BLaER1 treated with 17β-estradiol and CSF1 and Interleukin-3, amounts not matched to agents 10 nM and 100 nM (cell line): ENCODE measurements around the gene TAB3.

Experiments used
- H3K27ac ChIP-seq, 11 experiments: shearing (Covaris generic); formaldehyde crosslinking; 2 replicates each; pipeline ENCODE4 v1.8.1; 2022
- H3K27me3 ChIP-seq, 11 experiments: shearing (Covaris generic); formaldehyde crosslinking; 2 replicates each; pipeline ENCODE4 v1.8.1; 2022
- H3K36me3 ChIP-seq, 11 experiments: shearing (Covaris generic); formaldehyde crosslinking; 2 replicates each; pipeline ENCODE4 v1.8.1; 2022
- H3K4me1 ChIP-seq, 10 experiments: shearing (Covaris generic); formaldehyde crosslinking; 2 replicates each; pipeline ENCODE4 v1.8.1; 2022
- H3K4me2 ChIP-seq, 11 experiments: shearing (Covaris generic); formaldehyde crosslinking; 2 replicates each; pipeline ENCODE4 v1.8.1; 2022
- H3K4me3 ChIP-seq, 10 experiments: shearing (Covaris generic); formaldehyde crosslinking; 2 replicates each; pipeline ENCODE4 v1.8.1; 2022
- H3K9ac ChIP-seq, 11 experiments: shearing (Covaris generic); formaldehyde crosslinking; 2 replicates each; pipeline ENCODE4 v1.8.1; 2022
- H3K9me3 ChIP-seq, 11 experiments: shearing (Covaris generic); formaldehyde crosslinking; replicated peaks in 1 of 11; 2 replicates each; pipeline ENCODE4 v1.8.1; 2022
- H4K20me1 ChIP-seq, 11 experiments: shearing (Covaris generic); formaldehyde crosslinking; 2 replicates each; pipeline ENCODE4 v1.8.1; 2022
- Cebpa-rat ChIP-seq, 11 experiments: shearing (Covaris generic); IDR thresholded peaks; 2 replicates each; pipeline ENCODE4 v1.8.1; 2022

TAB3 gene

DNA sequence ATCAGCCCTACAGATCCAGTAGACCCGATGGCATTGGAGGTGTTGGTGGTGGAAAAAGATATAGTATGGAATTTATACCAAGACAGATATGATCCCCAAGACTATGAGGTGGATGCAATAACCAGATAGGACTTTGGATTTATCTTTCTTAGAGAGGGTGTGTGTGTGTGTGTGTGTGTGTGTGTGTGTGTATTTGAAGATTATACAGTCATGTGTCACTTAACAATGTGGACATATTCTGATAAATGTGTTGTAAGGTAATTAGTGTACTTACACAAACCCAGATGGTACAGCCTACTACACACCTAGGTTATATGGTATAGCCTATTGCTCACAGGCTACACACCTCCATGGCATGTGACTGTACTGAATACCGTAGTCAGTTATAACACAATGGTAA is 24.4 kb upstream of the TAB3 start:
- H3K9me3 ChIP-seq, result no peaks in the 10 kb centered on the region
- no peak overlapping the region for H3K27ac ChIP-seq
- no peak for TF ChIP-seq Cebpa-rat (IDR thresholded peaks at IDR 0.05)
- no peaks in the 10 kb centered on the region for H4K20me1 ChIP-seq
- H3K4me1 ChIP-seq, result peaks cover 0 to 20% (median 12%) of the 10 kb centered on the region in 10 experiments; a peak in 14 of 20 replicates
- no peaks in the 10 kb centered on the region for H3K36me3 ChIP-seq
- H3K27me3 ChIP-seq, result no peaks in the 10 kb centered on the region
- no peak overlapping the region for H3K4me2 ChIP-seq
- no peak overlapping the region for H3K4me3 ChIP-seq
- no peak overlapping the region for H3K9ac ChIP-seq

DNA sequence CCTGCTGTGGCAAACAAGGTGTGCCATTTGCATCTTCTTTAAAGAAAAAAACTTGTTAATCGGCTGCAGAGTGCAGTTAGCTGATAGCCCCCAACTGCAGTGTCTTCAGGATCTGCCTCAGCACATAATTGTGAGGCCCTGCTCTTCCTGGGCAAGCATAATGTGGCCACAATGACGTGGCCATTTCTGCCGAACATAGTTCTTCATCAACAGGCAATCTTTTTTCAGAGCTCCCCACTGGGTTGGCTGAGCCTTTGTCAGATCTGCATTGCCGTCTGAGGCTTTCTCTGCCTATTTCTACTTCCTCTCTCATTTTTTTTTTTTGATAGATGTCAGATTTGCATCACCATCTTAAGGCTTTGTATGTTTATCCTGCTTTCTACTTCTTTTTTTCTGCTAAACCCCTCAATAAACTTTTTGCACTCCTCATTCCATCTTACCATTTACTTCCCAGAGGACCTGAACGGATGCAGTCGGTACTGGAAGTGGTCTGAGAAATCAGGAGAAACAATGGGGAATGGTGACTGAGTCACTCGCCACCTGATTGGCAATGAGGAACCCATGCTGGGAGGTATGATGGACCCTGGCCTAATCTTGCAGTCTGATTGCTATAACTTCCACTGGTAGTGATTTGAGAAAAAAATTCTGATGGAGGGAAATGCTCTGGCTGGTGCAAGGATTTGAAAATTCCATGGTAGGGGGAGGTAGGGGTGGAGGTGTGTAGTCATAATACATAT is 21.2 kb upstream of the TAB3 start:
- Histone ChIP-seq H3K9ac (no peak overlapping the region; a peak in 1 of 22 replicates), H3K4me1 (peaks cover 0 to 23% (median 17%) of the 10 kb centered on the region in 10 experiments; a peak in 16 of 20 replicates), H3K9me3 (peaks cover 0 to 14% (median 6%) of the 10 kb centered on the region in 11 experiments; a peak in 7 of 22 replicates), H3K4me3 (no peak overlapping the region), H3K36me3 (no peaks in the 10 kb centered on the region), H3K4me2 (peak overlapping the region; percentile 5 to 71 (median 43); a peak in 16 of 22 replicates), H4K20me1 (no peaks in the 10 kb centered on the region), H3K27ac (peak overlapping the region in 3 of 11 experiments; percentile 8 to 37 (median 15); a peak in 2 of 22 replicates), H3K27me3 (no peaks in the 10 kb centered on the region)
- no peak for TF ChIP-seq Cebpa-rat (IDR thresholded peaks at IDR 0.05)

GRCh38 chrX:30906726-30907125 is 17.7 kb upstream of the TAB3 start:
- no peak for TF ChIP-seq Cebpa-rat (IDR thresholded peaks at IDR 0.05)
- Histone ChIP-seq H3K4me2 (no peak overlapping the region), H3K9ac (no peak overlapping the region), H3K27me3 (no peaks in the 10 kb centered on the region), H3K36me3 (no peaks in the 10 kb centered on the region), H3K9me3 (peaks cover 0 to 17% (median 6%) of the 10 kb centered on the region in 11 experiments; a peak in 8 of 22 replicates), H3K4me1 (peaks cover 23 to 46% (median 27%) of the 10 kb centered on the region in 10 experiments), H4K20me1 (no peaks in the 10 kb centered on the region), H3K27ac (no peak overlapping the region), H3K4me3 (no peak overlapping the region)

- H3K9ac ChIP-seq, result no peak overlapping the region
- no peaks in the 10 kb centered on the region for H3K27me3 ChIP-seq
- peaks cover 16 to 43% (median 25%) of the 10 kb centered on the region in 10 experiments for H3K4me1 ChIP-seq
- TF ChIP-seq Cebpa-rat (IDR thresholded peaks at IDR 0.05), result no peak
- no peaks in the 10 kb centered on the region for H4K20me1 ChIP-seq
- peaks cover 0 to 24% (median 10%) of the 10 kb centered on the region in 11 experiments; a peak in 8 of 22 replicates for H3K9me3 ChIP-seq
- peak overlapping the region in 1 of 11 experiments; percentile 48; a peak in 1 of 22 replicates for H3K27ac ChIP-seq
- no peak overlapping the region for H3K4me3 ChIP-seq
- H3K4me2 ChIP-seq, result peak overlapping the region in 4 of 11 experiments; percentile 20 to 83 (median 28); a peak in 7 of 22 replicates
- H3K36me3 ChIP-seq, result no peaks in the 10 kb centered on the region
Observed at GRCh38 chrX:30905321-30905720, 16.3 kb upstream of the TAB3 start.

DNA sequence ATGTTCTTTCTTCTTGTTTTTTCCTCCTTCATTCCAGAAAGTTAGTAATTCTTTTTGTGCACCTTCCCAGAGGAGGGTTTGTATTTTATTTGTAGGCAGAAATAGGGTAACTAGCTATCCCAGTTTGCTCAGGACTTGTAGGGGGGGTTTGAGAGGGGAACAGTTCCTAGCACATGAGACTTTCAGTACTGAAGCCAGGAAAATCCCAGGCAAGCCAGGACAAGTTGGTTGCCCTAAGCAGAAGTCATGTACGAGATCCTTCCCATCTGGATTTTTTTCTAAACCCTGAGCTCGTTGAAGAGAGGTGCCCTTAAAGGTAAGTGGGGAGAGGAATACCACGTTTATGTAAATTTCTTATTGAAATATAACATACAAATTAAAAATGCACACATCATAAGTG is 15.6 kb upstream of the TAB3 start:
- TF ChIP-seq Cebpa-rat (IDR thresholded peaks at IDR 0.05), result no peak
- H3K27me3 ChIP-seq, result no peaks in the 10 kb centered on the region
- peak overlapping the region in 3 of 10 experiments; percentile 12 to 30 (median 16); a peak in 2 of 20 replicates for H3K4me3 ChIP-seq
- H3K27ac ChIP-seq, result peak overlapping the region in 4 of 11 experiments; percentile 20 to 52 (median 47); a peak in 6 of 22 replicates
- peak overlapping the region in 2 of 11 experiments; percentile 40 to 42; a peak in 2 of 22 replicates for H3K9ac ChIP-seq
- peaks cover 0 to 24% (median 10%) of the 10 kb centered on the region in 11 experiments; a peak in 8 of 22 replicates for H3K9me3 ChIP-seq
- no peaks in the 10 kb centered on the region for H3K36me3 ChIP-seq
- peak overlapping the region in 9 of 11 experiments; percentile 9 to 83 (median 62); a peak in 17 of 22 replicates for H3K4me2 ChIP-seq
- peaks cover 9 to 36% (median 24%) of the 10 kb centered on the region in 10 experiments; a peak in 19 of 20 replicates for H3K4me1 ChIP-seq
- H4K20me1 ChIP-seq, result no peaks in the 10 kb centered on the region

GRCh38 chrX:30904186-30904585 is 15.1 kb upstream of the TAB3 start:
- Histone ChIP-seq H3K4me3 (peak overlapping the region in 3 of 10 experiments; percentile 12 to 30 (median 16); a peak in 2 of 20 replicates), H3K4me1 (peaks cover 5 to 35% (median 24%) of the 10 kb centered on the region in 10 experiments; a peak in 16 of 20 replicates), H3K9me3 (peaks cover 0 to 24% (median 10%) of the 10 kb centered on the region in 11 experiments; a peak in 8 of 22 replicates), H4K20me1 (no peaks in the 10 kb centered on the region), H3K36me3 (no peaks in the 10 kb centered on the region), H3K9ac (peak overlapping the region in 3 of 11 experiments; percentile 2 to 42 (median 40); a peak in 2 of 22 replicates), H3K27me3 (no peaks in the 10 kb centered on the region), H3K27ac (peak overlapping the region in 4 of 11 experiments; percentile 20 to 52 (median 47); a peak in 5 of 22 replicates), H3K4me2 (peak overlapping the region in 9 of 11 experiments; percentile 9 to 83 (median 62); a peak in 17 of 22 replicates)
- TF ChIP-seq Cebpa-rat (IDR thresholded peaks at IDR 0.05), result no peak

GRCh38 chrX:30900227-30900626 is 11.2 kb upstream of the TAB3 start:
- Histone ChIP-seq H3K4me3 (no peak overlapping the region), H3K9ac (no peak overlapping the region), H3K9me3 (peaks cover 0 to 15% (median 6%) of the 10 kb centered on the region in 11 experiments; a peak in 7 of 22 replicates), H3K27me3 (no peaks in the 10 kb centered on the region), H3K36me3 (no peaks in the 10 kb centered on the region), H3K4me2 (peak overlapping the region in 2 of 11 experiments; percentile 11 to 14; a peak in 4 of 22 replicates), H3K27ac (no peak overlapping the region), H4K20me1 (no peaks in the 10 kb centered on the region), H3K4me1 (peaks cover 4 to 30% (median 22%) of the 10 kb centered on the region in 10 experiments; a peak in 15 of 20 replicates)
- no peak for TF ChIP-seq Cebpa-rat (IDR thresholded peaks at IDR 0.05)

DNA sequence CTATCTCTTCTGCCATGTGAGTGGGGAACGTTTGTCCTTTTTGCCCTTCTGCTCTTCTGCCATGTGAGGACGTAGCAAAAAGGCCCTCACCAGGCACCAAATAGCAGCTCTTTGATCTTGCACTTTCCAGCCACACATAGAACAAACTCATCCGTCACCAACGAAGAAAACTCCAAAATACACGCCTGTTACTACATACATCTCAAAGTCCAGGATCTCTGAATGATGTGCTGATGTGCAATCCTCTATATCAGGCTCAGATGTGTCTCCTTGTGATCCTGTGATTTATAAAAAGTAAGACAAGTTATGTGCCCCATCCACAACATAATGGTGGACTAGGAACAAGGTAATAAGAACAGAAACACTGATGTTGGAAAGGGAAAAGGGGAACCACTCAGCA is 9.8 kb upstream of the TAB3 start:
- Histone ChIP-seq H3K36me3 (no peaks in the 10 kb centered on the region), H3K4me2 (no peak overlapping the region), H3K9ac (no peak overlapping the region), H3K4me1 (peaks cover 0 to 22% (median 14%) of the 10 kb centered on the region in 10 experiments; a peak in 12 of 20 replicates), H4K20me1 (no peaks in the 10 kb centered on the region), H3K9me3 (peaks cover 0 to 15% (median 6%) of the 10 kb centered on the region in 11 experiments; a peak in 7 of 22 replicates), H3K27me3 (no peaks in the 10 kb centered on the region), H3K4me3 (no peak overlapping the region), H3K27ac (no peak overlapping the region)
- no peak for TF ChIP-seq Cebpa-rat (IDR thresholded peaks at IDR 0.05)

- no peak for TF ChIP-seq Cebpa-rat (IDR thresholded peaks at IDR 0.05)
- Histone ChIP-seq H3K36me3 (no peaks in the 10 kb centered on the region; a peak in 1 of 22 replicates), H4K20me1 (no peaks in the 10 kb centered on the region), H3K9me3 (peaks cover 0 to 7% (median 0%) of the 10 kb centered on the region in 11 experiments; a peak in 1 of 22 replicates), H3K4me2 (peak overlapping the region in 6 of 11 experiments; percentile 17 to 41 (median 27); a peak in 7 of 22 replicates), H3K4me1 (peaks cover 0 to 11% (median 6%) of the 10 kb centered on the region in 10 experiments; a peak in 8 of 20 replicates), H3K27ac (no peak overlapping the region), H3K27me3 (no peaks in the 10 kb centered on the region), H3K9ac (no peak overlapping the region), H3K4me3 (no peak overlapping the region)
Observed at GRCh38 chrX:30895370-30895769, 6.3 kb upstream of the TAB3 start.
